Measurements from ENCODE around the gene PRKCG. TPM values are rescaled to one million over a fixed set of nuclear protein-coding genes. Genes with fewer than 3 reads are reported as not detected.
"Not testable (repeated sequence)": the region's sequence is repeated elsewhere in the genome, so short reads cannot be mapped to it uniquely, and the experiment has no call there.

The PRKCG gene
- 1 to 10 TPM in 1 of 10 donors, under 1 TPM in 8, not detected in 1; 0.11 to 1.0 (median 0.30) TPM for polyA plus RNA-seq (ENCODE audit: insufficient read length in 10 of 10)
- long read RNA-seq, donor 1 = 0 reads
- long read RNA-seq, donor 2 = 0 reads
- long read RNA-seq, donor 3 = 0 reads
- long read RNA-seq, donor 4 = 0 reads
- long read RNA-seq, donor 5 = 0 reads
- long read RNA-seq, donor 6 = 0 reads
- long read RNA-seq, donor 7 = 0 reads
- long read RNA-seq, donor 8 = 0 reads
- long read RNA-seq, donor 9 = 0 reads

- DNase-seq = peak in 1 of 3 donors; percentile 62
These were observed at the start of gene PRKCG for GRCh38 chr19:53881482-53882390. Gene PRKCG (plus strand): TSS chr19:53882197. CDS start chr19:53882495, 298 bp downstream.

- not testable (repeated sequence) for DNase-seq
These were observed 49.1 kb upstream of the PRKCG start for GRCh38 chr19:53832861-53833260.

GRCh38 chr19:53838446-53838845 lies 43.6 kb upstream of the PRKCG start:
- not testable (repeated sequence) for DNase-seq

- not testable (repeated sequence) for DNase-seq
These were observed 41.8 kb upstream of the PRKCG start for GRCh38 chr19:53840241-53840640.

DNA sequence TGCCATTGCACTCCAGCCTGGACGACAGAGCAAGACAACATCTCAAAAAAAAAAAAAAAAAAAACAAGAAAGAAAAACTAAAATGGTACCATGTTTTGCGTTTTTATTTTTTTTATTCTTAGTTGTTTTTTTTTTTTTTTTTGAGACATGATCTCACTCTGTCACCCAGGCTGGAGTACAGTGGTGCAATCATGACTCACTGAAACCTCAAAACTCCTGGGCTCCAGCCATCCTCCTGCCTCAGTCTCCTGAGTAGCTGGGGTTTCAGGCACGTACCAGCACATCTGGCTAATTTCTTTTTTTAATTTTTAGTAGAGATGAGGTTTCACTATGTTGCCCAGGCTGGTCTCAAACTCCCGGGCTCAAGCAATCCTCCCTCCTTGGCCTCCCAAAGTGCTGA lies 41.1 kb upstream of the PRKCG start:
- peak in 1 of 3 donors; percentile 57 for DNase-seq

GRCh38 chr19:53844849-53845246 lies 37.1 kb upstream of the PRKCG start:
- no peak for DNase-seq

DNA sequence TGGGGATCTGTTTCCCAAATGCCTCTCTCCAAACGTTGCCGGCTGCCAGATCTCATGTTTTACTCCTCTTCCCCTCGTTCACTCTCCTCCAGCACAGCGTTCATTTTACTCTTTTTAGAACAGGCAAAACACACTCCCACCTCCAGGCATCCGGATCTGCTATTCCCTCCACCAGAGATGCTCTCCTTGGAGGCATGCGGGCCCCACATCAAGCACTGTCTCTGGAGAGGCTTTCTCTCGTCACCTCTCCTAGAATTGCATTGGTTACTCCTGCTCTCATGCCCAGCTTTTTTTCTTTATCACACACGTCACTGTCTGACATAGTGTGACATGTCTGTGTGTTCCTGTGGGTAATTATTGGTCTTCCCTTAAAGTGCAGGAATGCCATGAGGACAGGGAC lies 34.4 kb upstream of the PRKCG start:
- no peak for DNase-seq

DNA sequence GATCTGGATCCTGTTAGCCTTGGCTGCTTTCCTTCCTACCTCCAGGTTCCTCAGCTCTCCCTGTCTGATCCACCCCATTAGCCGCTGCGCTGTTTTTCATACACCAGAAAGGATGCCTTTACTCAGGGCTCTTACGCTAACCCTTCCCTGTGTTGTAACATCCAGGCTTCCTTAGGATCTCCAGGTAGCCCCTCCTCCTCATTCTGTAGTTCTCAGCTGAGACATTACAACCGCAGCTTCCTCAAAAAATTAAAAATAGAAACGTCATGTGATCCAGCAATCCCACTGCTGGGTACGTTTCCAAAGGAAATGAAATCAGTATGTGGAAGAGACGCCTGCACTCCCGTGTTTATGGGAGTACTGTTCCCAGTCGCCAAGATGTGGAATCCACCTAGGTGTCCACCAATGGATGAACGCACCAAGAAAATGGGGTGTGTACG lies 32.7 kb upstream of the PRKCG start:
- DNase-seq = peak; percentile 42 to 78 (median 76)

- DNase-seq = no peak
These were observed 28.3 kb upstream of the PRKCG start for GRCh38 chr19:53853707-53854106.

- DNase-seq = no peak
These were observed 17.6 kb upstream of the PRKCG start for GRCh38 chr19:53864308-53864836.

DNA sequence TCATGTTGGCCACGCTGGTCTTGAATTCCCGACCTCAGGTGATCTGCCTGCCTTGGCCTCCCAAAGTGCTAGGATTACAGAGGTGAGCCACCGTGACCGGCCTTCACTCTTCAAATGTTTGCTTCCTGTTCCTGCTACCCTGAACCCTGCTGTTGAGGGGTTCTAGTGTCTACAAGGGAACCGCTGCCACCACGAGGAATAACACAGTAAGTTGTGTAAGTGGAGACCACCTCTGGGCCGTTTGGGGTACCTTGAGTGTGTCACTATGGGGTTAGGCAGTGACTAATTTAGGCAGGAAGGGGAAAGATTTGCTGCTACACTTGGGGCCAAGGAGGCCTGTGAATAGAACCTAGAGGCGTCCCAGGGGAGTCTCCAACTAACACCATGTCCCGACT lies 16.5 kb upstream of the PRKCG start:
- DNase-seq = no peak

DNA sequence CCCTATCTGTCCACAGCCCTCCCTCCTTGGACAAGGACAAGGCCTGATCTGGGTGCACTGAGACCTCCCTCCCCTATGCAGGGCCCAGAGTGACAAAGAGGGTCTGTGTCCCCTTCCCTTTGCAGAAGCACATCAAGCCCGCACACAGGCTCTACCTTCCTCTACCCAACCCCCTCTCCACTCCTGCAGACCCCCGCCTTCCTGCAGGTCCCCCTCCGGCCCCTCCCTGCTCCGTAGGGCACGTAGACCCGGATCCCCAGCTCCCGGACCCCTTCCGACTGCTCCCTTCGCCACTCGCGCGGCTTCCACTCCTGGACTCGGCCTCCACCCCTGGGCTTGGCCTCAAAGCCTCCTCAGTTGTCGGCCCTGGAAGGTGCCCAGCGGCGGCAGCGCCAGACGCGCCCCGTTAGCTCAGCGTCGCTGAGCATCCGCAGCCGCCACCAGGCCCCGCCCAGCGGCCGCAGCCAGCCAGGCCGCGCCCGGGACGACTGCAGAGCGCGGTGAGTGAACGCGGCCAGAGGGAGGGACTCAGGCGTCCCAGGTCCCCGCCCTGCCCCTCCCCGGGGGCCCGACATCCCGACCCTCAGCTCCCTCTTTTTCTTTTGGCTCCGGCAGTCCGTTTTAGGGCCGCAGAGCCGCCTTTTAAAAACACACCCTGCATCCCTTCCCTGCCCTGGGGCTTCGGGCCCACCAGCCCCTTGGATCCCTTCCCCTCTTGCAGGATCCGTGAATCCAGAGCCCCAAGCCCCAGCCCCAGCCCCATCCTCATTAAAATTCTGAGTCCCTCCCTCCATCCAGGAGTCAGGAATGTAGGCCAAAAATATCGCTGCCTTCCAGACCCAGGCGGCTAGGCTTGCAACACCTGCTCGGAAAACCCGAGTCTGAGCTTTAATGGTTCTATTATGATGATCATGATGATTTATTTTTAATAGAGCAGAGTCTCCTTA lies 15.8 kb upstream of the PRKCG start:
- peak; percentile 76 to 97 (median 89) for DNase-seq

GRCh38 chr19:53866865-53867224 lies 15.2 kb upstream of the PRKCG start:
- no peak for DNase-seq

DNA sequence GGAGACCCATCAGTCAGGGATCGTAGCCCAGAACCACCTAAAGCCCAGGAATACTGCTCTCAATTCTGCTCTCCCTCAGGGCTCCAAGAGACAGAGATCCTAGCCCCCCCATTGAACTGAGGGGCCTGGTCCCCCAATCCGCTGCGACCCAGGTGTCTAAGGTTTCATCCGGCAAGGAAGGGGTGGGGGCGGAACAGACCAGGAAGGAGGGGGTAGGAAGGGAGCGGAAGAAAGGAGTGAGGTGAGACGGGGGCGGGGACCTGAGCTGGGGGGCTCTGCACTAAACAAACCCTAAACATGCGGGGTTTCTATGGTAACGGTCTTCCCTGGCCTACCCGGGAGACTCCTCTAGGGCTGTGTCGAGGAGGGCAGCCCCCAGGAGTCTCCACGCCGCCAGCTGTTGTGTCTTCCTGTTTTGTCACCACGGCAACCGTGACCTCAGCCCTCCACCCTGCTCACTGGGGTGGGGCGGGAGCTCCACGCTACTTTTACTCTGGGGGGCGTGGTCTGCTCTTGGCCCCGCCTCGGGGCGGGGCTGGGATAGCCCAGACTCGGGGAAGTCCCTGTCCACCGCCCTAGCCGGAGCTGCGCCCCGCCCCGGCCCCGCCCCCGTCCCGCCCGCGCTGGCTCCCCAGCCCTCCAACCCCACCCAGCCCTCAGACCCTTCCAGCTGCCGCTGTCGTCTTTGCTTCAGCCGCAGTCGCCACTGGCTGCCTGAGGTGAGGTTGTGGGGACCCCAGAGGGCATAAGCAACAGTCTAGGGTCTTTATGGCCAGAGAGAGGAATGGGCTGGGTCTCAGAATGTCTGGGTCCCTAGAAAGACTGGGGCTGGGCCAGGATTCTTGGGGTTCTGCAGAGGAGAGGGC lies 14.5 kb upstream of the PRKCG start, which contains the start of gene MYADM:
Gene MYADM (plus strand): TSS at position 659 of the 866 bp plus-strand sequence. CDS start 5,647 bp downstream, outside the sequence.
- peak; percentile 99 to 100 (median 100) for DNase-seq

DNA sequence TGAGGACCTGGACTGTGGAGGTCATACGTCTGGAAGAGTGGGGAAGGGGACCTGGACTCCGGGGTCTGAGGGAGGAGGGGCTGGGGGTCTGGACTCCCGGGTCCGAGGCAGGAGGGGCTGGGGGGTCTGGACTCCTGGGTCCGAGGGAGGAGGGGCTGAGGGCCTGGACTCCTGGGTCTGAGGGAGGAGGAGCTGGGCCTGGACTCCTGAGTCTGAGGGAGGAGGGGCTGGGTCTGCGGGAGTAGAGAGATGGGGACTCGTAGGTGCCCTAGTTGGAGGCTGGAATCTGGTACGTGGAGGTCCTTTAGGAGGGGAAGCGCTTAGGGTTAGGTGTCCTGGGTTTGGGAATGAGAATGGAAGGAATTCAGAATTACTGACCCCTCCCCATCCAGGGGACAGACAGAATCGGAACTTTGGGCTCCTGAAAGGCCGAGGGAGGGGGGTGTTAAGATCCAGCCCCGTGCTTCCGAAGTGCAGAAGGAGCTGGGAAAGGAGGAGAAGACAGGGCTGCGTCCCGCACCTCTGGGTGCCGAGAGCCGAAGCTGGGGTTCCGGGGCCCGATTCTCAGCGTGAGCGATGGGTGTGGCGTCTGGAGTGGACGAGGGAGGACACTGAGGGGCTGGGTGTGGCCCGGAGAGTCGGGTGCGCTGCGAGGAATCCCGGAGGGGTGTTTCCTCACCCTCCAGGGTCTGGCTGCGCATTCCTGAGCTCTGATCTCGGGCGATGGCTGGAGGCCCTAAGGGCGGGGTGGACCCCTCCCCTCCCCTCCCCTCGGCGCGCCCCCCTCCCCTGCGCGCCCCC lies 13.7 kb upstream of the PRKCG start:
- DNase-seq = peak in 2 of 3 donors; percentile 42 to 75

- DNase-seq = peak; percentile 88 to 96 (median 88)
These were observed 12.8 kb upstream of the PRKCG start for GRCh38 chr19:53868892-53869804.

GRCh38 chr19:53869805-53870484 lies 12.1 kb upstream of the PRKCG start:
- DNase-seq = not testable (repeated sequence)

DNA sequence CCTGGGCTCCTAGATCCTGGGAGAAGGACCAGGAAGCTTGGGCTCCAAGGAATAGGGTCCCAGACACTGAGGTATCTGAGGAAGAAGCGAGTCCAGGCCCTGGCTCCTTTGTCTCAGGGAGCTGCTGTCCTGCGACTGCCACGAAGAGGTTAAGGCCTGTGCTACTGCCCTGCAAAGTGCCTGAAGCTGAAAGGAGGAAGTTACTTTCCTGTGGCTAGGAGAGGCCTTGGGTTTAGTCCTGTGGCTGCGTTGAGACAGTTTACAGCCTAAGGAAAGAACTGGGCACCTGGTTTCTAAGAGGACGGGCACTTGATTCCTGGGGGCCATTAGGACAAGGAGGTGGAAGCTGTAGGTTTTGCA lies 11.5 kb upstream of the PRKCG start:
- DNase-seq = no peak

Data from muscle of back (tissue), 13 donors.